NCI-H128 (cell line): ENCODE data around the gene PHTF1.

Source experiments
- DNase-seq: peaks from one replicate; lab custom pipeline; 2025; ENCODE audit not compliant: unreplicated experiment; lab: John Stamatoyannopoulos, UW

The PHTF1 gene

DNA sequence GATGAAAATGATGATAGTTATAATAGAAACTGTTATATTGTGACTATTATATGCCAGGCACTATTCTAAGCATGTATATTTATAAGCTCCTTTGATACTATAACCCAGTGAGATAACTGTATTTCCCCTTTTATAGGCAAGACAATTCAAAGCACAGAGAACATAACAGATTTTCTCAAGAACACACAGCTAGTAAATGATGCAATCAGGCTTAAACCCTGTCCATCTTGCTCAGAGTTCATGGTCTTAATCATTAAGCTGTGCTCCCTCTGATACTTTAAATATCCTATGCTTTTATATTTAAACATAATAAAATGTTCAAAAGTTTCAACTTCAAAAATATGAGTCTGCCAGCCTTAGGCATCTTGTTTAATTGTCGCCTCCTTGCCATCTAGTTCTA is 88.6 kb downstream of the PHTF1 start:
- no peak for DNase-seq

GRCh38 chr1:113669988-113670387 is 89.3 kb downstream of the PHTF1 start:
- no peak for DNase-seq

DNA sequence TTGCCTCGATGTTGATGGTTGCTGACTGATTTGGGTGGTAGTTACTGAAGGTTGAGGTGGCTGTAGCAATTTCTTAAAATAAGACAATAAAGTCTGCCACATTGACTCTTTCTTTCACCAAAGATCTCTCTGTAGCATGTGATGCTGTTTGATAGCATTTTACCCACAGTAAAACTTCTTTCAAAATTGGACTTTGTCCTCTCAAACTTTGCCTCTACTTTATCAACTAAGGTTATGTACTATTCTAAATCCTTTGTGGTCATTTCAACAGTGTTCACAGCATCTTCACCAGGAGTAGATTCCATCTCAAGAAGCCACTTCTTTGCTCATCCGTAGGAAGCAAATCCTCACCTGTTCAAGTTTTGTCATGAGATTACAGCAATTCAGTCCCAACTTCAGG is 93.2 kb downstream of the PHTF1 start:
- DNase-seq, result no peak

GRCh38 chr1:113665071-113665470 is 94.2 kb downstream of the PHTF1 start:
- no peak for DNase-seq

GRCh38 chr1:113663165-113663951 is 95.9 kb downstream of the PHTF1 start:
- DNase-seq, result no peak

DNA sequence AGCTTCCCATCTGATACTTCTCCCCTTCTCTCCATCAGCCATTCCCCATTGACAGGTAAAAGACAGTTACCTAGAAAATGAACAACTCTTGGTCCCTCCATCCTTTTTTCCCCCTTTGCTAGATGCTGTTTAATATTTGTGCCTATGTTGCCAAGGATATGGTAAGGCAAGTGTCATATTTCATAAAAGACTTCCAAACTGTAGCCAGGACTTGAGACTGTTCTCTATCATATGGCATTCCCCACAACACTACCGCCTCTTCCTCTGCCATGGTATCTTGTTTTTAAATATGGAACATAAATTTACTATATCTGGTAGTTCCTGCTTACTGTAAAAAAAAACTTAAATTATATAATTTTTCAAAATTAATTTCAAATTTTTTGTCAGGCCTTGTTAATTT is 97.2 kb downstream of the PHTF1 start:
- DNase-seq, result no peak

GRCh38 chr1:113660088-113660487 is 99.2 kb downstream of the PHTF1 start:
- no peak for DNase-seq

DNA sequence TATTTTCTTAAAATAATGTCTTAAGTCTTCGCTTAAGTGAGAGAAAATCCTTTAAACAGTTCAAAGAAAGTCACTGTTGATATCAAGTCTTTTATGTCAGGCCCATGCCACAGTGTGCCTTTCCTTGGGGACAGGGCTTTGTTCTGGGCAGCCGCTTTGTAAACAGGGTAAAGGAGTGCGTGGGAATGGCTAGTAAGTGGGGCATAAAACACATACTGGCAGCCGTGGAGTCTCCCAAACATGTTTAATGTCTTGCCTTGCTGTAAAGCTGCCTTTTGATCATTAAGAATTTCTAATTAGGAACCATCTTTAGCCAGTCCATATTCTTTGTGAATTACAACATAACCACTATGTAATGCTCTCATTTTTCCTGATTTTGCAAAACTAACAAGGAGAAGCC is 99.7 kb downstream of the PHTF1 start:
- DNase-seq, result no peak

DNA sequence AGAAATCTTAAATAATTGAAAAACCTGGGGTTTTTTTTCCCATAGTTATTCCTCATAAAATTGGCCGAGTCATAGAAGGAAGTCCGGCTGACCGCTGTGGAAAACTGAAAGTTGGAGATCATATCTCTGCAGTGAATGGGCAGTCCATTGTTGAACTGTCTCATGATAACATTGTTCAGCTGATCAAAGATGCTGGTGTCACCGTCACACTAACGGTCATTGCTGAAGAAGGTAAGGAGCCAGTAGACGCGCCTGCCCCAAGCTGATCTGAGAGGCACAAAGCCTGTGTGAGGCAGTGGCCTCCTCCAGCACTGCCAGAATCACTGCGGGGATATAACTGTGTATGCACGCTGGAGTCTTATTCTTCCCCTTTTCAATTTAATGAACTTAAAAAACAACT is 100.3 kb downstream of the PHTF1 start:
- no peak for DNase-seq

DNA sequence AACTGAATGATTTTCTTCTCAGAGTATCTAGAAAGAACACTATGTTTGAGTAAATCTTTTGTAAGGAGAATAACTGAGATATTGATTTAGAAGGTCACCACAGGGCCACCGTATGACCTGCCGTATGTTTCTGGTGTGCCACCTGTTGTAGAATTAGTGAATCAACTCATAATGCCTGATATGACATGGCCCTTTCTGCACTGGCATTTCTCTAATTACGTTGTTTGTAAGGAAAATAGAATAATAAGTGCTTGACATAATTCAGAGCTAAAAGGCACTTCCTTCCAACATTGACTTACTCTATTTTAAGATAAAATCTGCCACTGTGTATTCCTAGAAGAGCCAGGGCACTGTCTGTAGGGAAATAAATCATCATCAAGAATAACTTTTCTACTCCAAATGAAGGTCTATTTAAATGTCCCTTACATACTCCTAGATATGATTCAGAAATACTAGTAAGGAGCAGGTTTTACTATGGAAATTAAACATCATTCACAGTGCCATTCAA is 101.7 kb downstream of the PHTF1 start:
- DNase-seq, result no peak

DNA sequence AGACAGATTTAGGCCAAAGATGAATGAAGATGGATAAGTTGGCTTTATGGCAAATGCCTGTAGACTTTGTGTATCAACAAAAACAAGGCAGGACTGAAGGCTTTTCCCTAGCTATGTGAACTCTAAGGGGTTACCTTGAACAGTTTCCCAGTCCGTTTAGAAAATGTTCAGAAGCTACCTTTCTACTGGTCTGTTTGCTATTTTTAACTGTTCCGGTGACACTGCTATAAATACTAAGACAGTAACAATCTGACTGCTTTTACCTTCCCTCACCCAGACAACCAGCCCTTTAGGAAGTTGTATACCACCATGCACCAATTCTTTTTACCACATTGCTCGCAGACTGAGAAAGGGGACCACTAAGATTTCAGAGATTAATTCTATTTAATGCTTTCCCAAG is 102.2 kb downstream of the PHTF1 start:
- DNase-seq, result no peak

DNA sequence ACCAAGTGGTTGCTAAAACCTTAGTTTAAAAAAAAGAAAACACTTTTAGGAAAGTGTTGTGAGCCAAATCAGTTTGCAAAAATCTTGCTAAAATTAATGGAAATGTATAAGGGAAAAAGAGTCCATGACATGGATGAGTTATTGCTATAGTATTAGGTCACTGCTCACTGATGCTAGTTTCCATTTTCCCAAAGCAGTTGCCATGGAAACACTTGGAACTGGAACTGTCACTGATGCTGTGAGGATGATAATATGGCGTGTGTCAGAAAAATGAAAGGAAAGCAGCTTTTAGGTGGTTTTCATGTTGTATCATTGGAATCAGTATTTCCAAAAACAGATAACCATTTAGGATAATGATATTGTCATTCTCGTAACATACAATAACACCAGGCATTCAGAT is 104.4 kb downstream of the PHTF1 start:
- no peak for DNase-seq

- no peak for DNase-seq
Measured at GRCh38 chr1:113653741-113654140, 105.5 kb downstream of the PHTF1 start.

DNA sequence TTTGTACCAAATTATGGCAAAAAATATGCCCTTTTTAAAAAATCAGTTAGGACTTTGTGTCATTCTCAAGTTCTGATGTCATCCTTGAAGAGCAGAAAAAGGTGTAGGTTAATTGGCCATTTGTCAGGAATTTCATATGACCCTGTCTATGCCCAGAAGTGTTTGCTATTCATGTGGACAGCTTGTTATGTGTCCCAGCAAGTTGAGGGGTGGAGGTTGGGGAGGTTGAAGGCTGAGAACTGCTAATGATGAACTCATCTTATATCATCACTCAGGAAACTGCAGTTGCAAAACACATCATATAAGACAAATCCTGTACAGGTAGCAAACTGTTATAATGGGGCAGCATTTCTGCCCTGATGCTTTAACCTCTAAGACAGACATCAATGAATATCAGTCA is 106.5 kb downstream of the PHTF1 start:
- no peak for DNase-seq

GRCh38 chr1:113648478-113648877 is 110.8 kb downstream of the PHTF1 start:
- DNase-seq, result no peak

- DNase-seq, result no peak
Measured at GRCh38 chr1:113647164-113647563, 112.1 kb downstream of the PHTF1 start.
